H1 (cell line): ENCODE results near the gene TSPAN9. TPM values are rescaled to one million over a fixed set of nuclear protein-coding genes. Genes with fewer than 3 reads are reported as not detected.

Experiments
- CTCF ChIA-PET: fragments of 300-600 bp; sonication (Branson Sonifier 250); formaldehyde crosslinking; loops from one replicate; lab custom pipeline; 2021; ENCODE audit not compliant: partially characterized antibody; lab: Charles Lee
- POLR2A ChIA-PET: fragments of 300-600 bp; sonication (Branson Sonifier 250); formaldehyde crosslinking; loops from one replicate; lab custom pipeline; 2021; ENCODE audit warnings: inconsistent platforms; ENCODE audit not compliant: partially characterized antibody; lab: Charles Lee
- DNase-seq, 2 experiments: peaks; one replicate each; pipeline versions ENCODE4 v3.0.0 to v3.0.0-alpha.2; 2010 to 2022; ENCODE audit warnings: low spot score in 2 of 2, low read depth in 1 of 2, mixed read lengths in 1 of 2
- FAIRE-seq: peaks from 2 replicates; lab custom pipeline; 2011; peaks lifted over from hg19 to GRCh38; lab: Jason Lieb, UNC
- H2AFZ ChIP-seq: 2 replicates; pipeline ENCODE4 v1.8.1; 2012; ENCODE audit warnings: low read length, inconsistent platforms
- H2AK5ac ChIP-seq: 2 replicates; pipeline ENCODE4 v1.6.1; 2013; ENCODE audit warnings: low read depth, low read length
- H2BK120ac ChIP-seq: replicated peaks from 2 replicates; pipeline ENCODE3; 2013; ENCODE audit warnings: low read depth, low read length, inconsistent platforms
- H2BK12ac ChIP-seq: 2 replicates; pipeline ENCODE4 v1.6.1; 2013; ENCODE audit warnings: low read depth, low read length
- H2BK15ac ChIP-seq: 2 replicates; pipeline ENCODE4 v1.6.1; 2013; ENCODE audit warnings: low read length
- H2BK20ac ChIP-seq: 2 replicates; pipeline ENCODE4 v1.6.1; 2013; ENCODE audit warnings: low read length
- H2BK5ac ChIP-seq: 2 replicates; pipeline ENCODE4 v1.6.1; 2013; ENCODE audit warnings: low read depth, low read length
- H3K14ac ChIP-seq: 2 replicates; pipeline ENCODE4 v1.6.1; 2013; ENCODE audit warnings: inconsistent platforms; ENCODE audit not compliant: insufficient read length
- H3K18ac ChIP-seq: 2 replicates; pipeline ENCODE4 v1.6.1; 2013; ENCODE audit warnings: low read length; ENCODE audit errors: extremely low read depth
- H3K23ac ChIP-seq: 2 replicates; pipeline ENCODE4 v1.6.1; 2013; ENCODE audit warnings: inconsistent platforms; ENCODE audit not compliant: insufficient read length
- H3K23me2 ChIP-seq: 2 replicates; pipeline ENCODE4 v1.6.1; 2013; ENCODE audit warnings: low read depth, low read length
- H3K27ac ChIP-seq: 2 replicates; pipeline ENCODE4 v1.6.1; 2011; ENCODE audit warnings: low read depth, low read length, inconsistent platforms
- H3K27me3 ChIP-seq, 4 experiments: replicated peaks in 1 of 4; 1 replicate in 1 of 4; 2 replicates in 3 of 4; pipeline versions ENCODE4 v1.6.1 to v1.8.1; 2011 to 2013; ENCODE audit warnings: low read length in 3 of 4, mild to moderate bottlenecking in 3 of 4, inconsistent platforms in 2 of 4, mixed read lengths in 2 of 4, moderate library complexity in 1 of 4; ENCODE audit not compliant: control insufficient read depth in 3 of 4, insufficient read depth in 3 of 4; ENCODE audit errors: extremely low read depth in 1 of 4
- H3K36me3 ChIP-seq, 4 experiments: 2 replicates each; pipeline versions ENCODE4 v1.6.1 to v1.8.1; 2011 to 2013; ENCODE audit warnings: mild to moderate bottlenecking in 4 of 4, low read length in 3 of 4, moderate library complexity in 2 of 4, control low read depth in 1 of 4, inconsistent platforms in 1 of 4; ENCODE audit not compliant: insufficient read depth in 4 of 4, control insufficient read depth in 2 of 4
- H3K4ac ChIP-seq: replicated peaks from 2 replicates; pipeline ENCODE3; 2013; ENCODE audit warnings: low read length, low read depth, mixed read lengths, inconsistent platforms; ENCODE audit not compliant: insufficient read length
- H3K4me1 ChIP-seq, 4 experiments: replicated peaks in 1 of 4; 1 replicate in 1 of 4; 2 replicates in 3 of 4; pipeline versions ENCODE4 v1.6.1 to v1.8.1; 2011 to 2013; ENCODE audit warnings: low read length in 3 of 4, inconsistent platforms in 2 of 4, mixed read lengths in 1 of 4; ENCODE audit not compliant: insufficient read depth in 4 of 4, control insufficient read depth in 3 of 4
- H3K4me2 ChIP-seq, 2 experiments: 2 replicates each; pipeline versions ENCODE4 v1.6.1 to v1.8.1; 2011 to 2013; ENCODE audit warnings: low read depth in 2 of 2, low read length in 2 of 2, control low read depth in 1 of 2, inconsistent platforms in 1 of 2, mild to moderate bottlenecking in 1 of 2; ENCODE audit not compliant: insufficient read depth in 1 of 2
- H3K4me3 ChIP-seq, 4 experiments: fragments of 200-600, 300-600 bp in 1 of 4; sonication (generic), shearing (Covaris generic), sonication (Bioruptor Twin) in 1 of 4; 2 replicates each; pipeline versions ENCODE4 v1.5.1 to v1.8.1; 2011 to 2016; ENCODE audit warnings: low read length in 4 of 4, low read depth in 3 of 4, control low read depth in 2 of 4, inconsistent platforms in 2 of 4, mild to moderate bottlenecking in 2 of 4, mixed read lengths in 1 of 4, moderate library complexity in 1 of 4; ENCODE audit not compliant: insufficient read depth in 2 of 4; ENCODE audit errors: extremely low read depth in 1 of 4
- H3K56ac ChIP-seq: replicated peaks from 2 replicates; pipeline ENCODE3; 2013; ENCODE audit warnings: low read depth, mild to moderate bottlenecking, mixed read lengths, low read length, inconsistent platforms; ENCODE audit not compliant: insufficient read length
- H3K79me1 ChIP-seq: 2 replicates; pipeline ENCODE4 v1.6.1; 2013; ENCODE audit warnings: low read depth, low read length, control low read depth
- H3K79me2 ChIP-seq, 2 experiments: 2 replicates each; pipeline versions ENCODE4 v1.6.1 to v1.8.1; 2012 to 2013; ENCODE audit warnings: low read length in 2 of 2, mild to moderate bottlenecking in 2 of 2, inconsistent platforms in 1 of 2; ENCODE audit not compliant: insufficient read depth in 2 of 2, control insufficient read depth in 1 of 2
- H3K9ac ChIP-seq, 4 experiments: replicated peaks in 1 of 4; 1 replicate in 1 of 4; 2 replicates in 3 of 4; pipeline versions ENCODE4 v1.6.1 to v1.8.1; 2011 to 2013; ENCODE audit warnings: low read depth in 3 of 4, low read length in 3 of 4, control low read depth in 2 of 4, mild to moderate bottlenecking in 2 of 4, moderate library complexity in 2 of 4, inconsistent platforms in 1 of 4; ENCODE audit errors: extremely low read depth in 1 of 4
- H3K9me3 ChIP-seq, 2 experiments: 2 replicates each; pipeline versions ENCODE4 v1.6.1 to v1.8.1; 2012 to 2013; ENCODE audit warnings: mild to moderate bottlenecking in 2 of 2, moderate library complexity in 2 of 2, control low read depth in 1 of 2, inconsistent platforms in 1 of 2, low read depth in 1 of 2, low read length in 1 of 2, mixed read lengths in 1 of 2; ENCODE audit not compliant: insufficient read depth in 2 of 2
- H4K20me1 ChIP-seq, 2 experiments: replicated peaks in 1 of 2; 2 replicates each; pipeline versions ENCODE3 to v1.8.1; 2011 to 2013; ENCODE audit warnings: inconsistent platforms in 2 of 2, low read length in 2 of 2, mild to moderate bottlenecking in 1 of 2; ENCODE audit not compliant: insufficient read depth in 2 of 2, control insufficient read depth in 1 of 2
- H4K5ac ChIP-seq: 2 replicates; pipeline ENCODE4 v1.6.1; 2013; ENCODE audit warnings: low read length, low read depth, mixed read lengths, inconsistent platforms; ENCODE audit not compliant: insufficient read length
- H4K8ac ChIP-seq: 2 replicates; pipeline ENCODE4 v1.8.0; 2013; ENCODE audit warnings: mild to moderate bottlenecking, moderate library complexity, low read length, inconsistent platforms; ENCODE audit not compliant: insufficient read depth; ENCODE audit errors: extremely low read depth
- H4K91ac ChIP-seq: replicated peaks from 2 replicates; pipeline ENCODE3; 2013; ENCODE audit warnings: low read length, mixed read lengths, inconsistent platforms; ENCODE audit not compliant: insufficient read length
- ATF2 ChIP-seq: IDR thresholded peaks from 2 replicates; pipeline ENCODE4 v1.6.1; 2012; ENCODE audit warnings: low read length, inconsistent platforms
- GABPA ChIP-seq: IDR thresholded peaks from 2 replicates; pipeline ENCODE4 v1.6.1; 2011; ENCODE audit warnings: mild to moderate bottlenecking, low read length, moderate library complexity, borderline replicate concordance; ENCODE audit not compliant: insufficient read depth
- PHF8 ChIP-seq: fragments of 200-600 bp; sonication (generic); conservative IDR thresholded peaks from 2 replicates; pipeline ENCODE4 v1.7.1; 2012; ENCODE audit warnings: low read depth, mild to moderate bottlenecking, inconsistent platforms, low read length, moderate library complexity
- POLR2A ChIP-seq, 2 experiments: IDR thresholded peaks; 1 replicate in 1 of 2; 2 replicates in 1 of 2; pipeline ENCODE4 v1.6.1; 2011; ENCODE audit warnings: low read depth in 2 of 2, low read length in 2 of 2, mild to moderate bottlenecking in 2 of 2; ENCODE audit errors: control extremely low read depth in 1 of 2
- POLR2AphosphoS5 ChIP-seq: IDR thresholded peaks from 2 replicates; pipeline ENCODE4 v1.6.1; 2011; ENCODE audit warnings: low read depth, low read length
- POU5F1 ChIP-seq: IDR thresholded peaks from 2 replicates; pipeline ENCODE4 v1.6.1; 2011; ENCODE audit warnings: low read depth, mild to moderate bottlenecking, low read length, moderate library complexity
- SP1 ChIP-seq: IDR thresholded peaks from 2 replicates; pipeline ENCODE4 v1.6.1; 2011; ENCODE audit warnings: low read depth, low read length
- SP4 ChIP-seq: IDR thresholded peaks from 2 replicates; pipeline ENCODE4 v1.6.1; 2012; ENCODE audit warnings: low read length, inconsistent platforms
- SUZ12 ChIP-seq: fragments of 200-600 bp; sonication (generic); IDR thresholded peaks from 2 replicates; pipeline ENCODE4 v1.6.1; 2012; ENCODE audit warnings: mild to moderate bottlenecking, inconsistent platforms, low read length, moderate library complexity, mixed read lengths
- TAF1 ChIP-seq: IDR thresholded peaks from 2 replicates; pipeline ENCODE4 v1.6.1; 2011; ENCODE audit warnings: mild to moderate bottlenecking, low read depth, low read length
- TCF12 ChIP-seq: IDR thresholded peaks from 2 replicates; pipeline ENCODE4 v1.6.1; 2011; ENCODE audit warnings: low read depth, mild to moderate bottlenecking, low read length
- TEAD4 ChIP-seq: IDR thresholded peaks from 2 replicates; pipeline ENCODE4 v1.6.1; 2012; ENCODE audit warnings: low read depth, low read length, inconsistent platforms, mixed read lengths
- YY1 ChIP-seq: IDR thresholded peaks from 2 replicates; pipeline ENCODE4 v1.6.1; 2011; ENCODE audit warnings: low read depth, mild to moderate bottlenecking, low read length
- ZNF274 ChIP-seq: IDR thresholded peaks from 2 replicates; pipeline ENCODE4 v1.7.0; 2012; ENCODE audit warnings: low read length, borderline replicate concordance; ENCODE audit errors: extremely low read depth
- WGBS, 2 experiments: shearing (Covaris generic) in 1 of 2; methylation state at CpG; one replicate each; pipeline versions ENCODE4 v1.1.6 to v1.1.7; 2013 to 2015; ENCODE audit warnings: low lambda C conversion rate in 2 of 2, mixed read lengths in 2 of 2, inconsistent platforms in 1 of 2, low coverage in 1 of 2, missing lambda C conversion rate in 1 of 2; ENCODE audit not compliant: insufficient replicate concordance in 2 of 2, insufficient coverage in 1 of 2, insufficient read length in 1 of 2; ENCODE audit errors: extremely low coverage in 1 of 2, missing lambda C conversion rate in 1 of 2; 5-methylcytosine and 5-hydroxymethylcytosine counted together
- polyA plus RNA-seq, 7 experiments: library from polyadenylated mRNA; depleted of rRNA in 3 of 7; stranded (reverse) in 5 of 7; unstranded in 2 of 7; fragments of >200 nt in 5 of 7; fragments of 200-250 nt in 2 of 7; gene quantifications; 1 replicate in 5 of 7; 2 replicates in 1 of 7; 4 replicates in 1 of 7; pipeline versions ENCODE4 v1.2.1 to v1.2.3, GENCODE V29; 2011 to 2013; ENCODE audit warnings: missing spikeins in 2 of 7, mixed read lengths in 2 of 7
- total RNA-seq: library from RNA; stranded (reverse); fragmentation: NEBNext Ultra II Directional; extraction: Animal tissue kit (Norgen Biotek cat#: 25700); gene quantifications from 2 replicates; pipeline ENCODE4 v1.2.1, GENCODE V29; 2021

The TSPAN9 gene
- total and polyA plus RNA-seq, 2 of the 8 experiments (the other 6 are each of a cell fraction or from before 2014, with no cell fraction given): 11.5 to 29.1 TPM

GRCh38 chr12:3229577-3229976 lies 152.4 kb downstream of the TSPAN9 start:
- FAIRE-seq: no peak
- H4K20me1 ChIP-seq: peaks cover 0 to 9% of the 10 kb centered on the region in 2 experiments
- TF ChIP-seq SP1: no peak
- no peak for TF ChIP-seq POLR2AphosphoS5
- no peak for TF ChIP-seq ATF2
- TF ChIP-seq POLR2A (IDR thresholded peaks at IDR 0.05; ENCODE audit: control extremely low read depth in 1 of 2, low read depth in 2 of 2, low read length in 2 of 2): no peak
- no peak for TF ChIP-seq SP4
- no peak for TF ChIP-seq TEAD4
- no peak for TF ChIP-seq TAF1
- no peak for TF ChIP-seq GABPA
- TF ChIP-seq PHF8: no peak
- no peak for TF ChIP-seq POU5F1
- no peak for TF ChIP-seq ZNF274
- no peak for TF ChIP-seq YY1
- no peak for TF ChIP-seq TCF12
- TF ChIP-seq SUZ12: no peak

More at GRCh38 chr12:3229577-3229976, 152.4 kb downstream of the TSPAN9 start:
- no peak overlapping the region for H3K18ac ChIP-seq
- no peak overlapping the region for H4K91ac ChIP-seq
- H2AK5ac ChIP-seq: no peak overlapping the region
- no peak overlapping the region for H3K56ac ChIP-seq
- no peak overlapping the region for H2BK12ac ChIP-seq
- H2BK20ac ChIP-seq: no peak overlapping the region
- H3K4me1 ChIP-seq: peaks cover 0 to 36% (median 16%) of the 10 kb centered on the region in 4 experiments; a peak in 6 of 7 replicates
- H4K5ac ChIP-seq: no peak overlapping the region
- no peaks in the 10 kb centered on the region; a peak in 1 of 7 replicates for H3K27me3 ChIP-seq
- H3K36me3 ChIP-seq: no peaks in the 10 kb centered on the region; a peak in 1 of 8 replicates
- H3K23ac ChIP-seq: no peak overlapping the region
- ChIA-PET CTCF (interaction anchor here (0.8 to 3.0 kb wide), 8 partner anchors 11 to 156 kb away, joined by 3 to 24 read pairs (median 3); no protein-coding TSS in a partner anchor), POLR2A (no interaction called here)
- H3K23me2 ChIP-seq: no peaks in the 10 kb centered on the region
- H2BK5ac ChIP-seq: no peak overlapping the region
- H3K79me1 ChIP-seq: peaks cover 2% of the 10 kb centered on the region; the same call in 1 of the 2 replicates
- H3K27ac ChIP-seq: no peak overlapping the region
- WGBS, 2 experiments: 79% methylated on average over 5 of the region's 5 CpGs; no CpG with 5 or more reads in 1 of the 2 experiments
- DNase-seq: no peak
- H3K9ac ChIP-seq: no peak overlapping the region; a peak in 2 of 7 replicates
- peaks cover 0 to 3% of the 10 kb centered on the region in 2 experiments; a peak in 1 of 4 replicates for H3K9me3 ChIP-seq
- H3K4ac ChIP-seq: no peak overlapping the region
- no peak overlapping the region for H2BK120ac ChIP-seq
- H3K79me2 ChIP-seq: no peaks in the 10 kb centered on the region
- H3K4me2 ChIP-seq: no peak overlapping the region
- no peak overlapping the region for H3K4me3 ChIP-seq
- no peak overlapping the region for H2AFZ ChIP-seq
- H3K14ac ChIP-seq: no peak overlapping the region
- H2BK15ac ChIP-seq: no peak overlapping the region
- no peak overlapping the region for H4K8ac ChIP-seq
